ENCODE data around the gene E2F1. TPM values are rescaled to one million over a fixed set of nuclear protein-coding genes. Genes with fewer than 3 reads are reported as not detected.

The E2F1 gene
- total and polyA plus RNA-seq, 4 donors: 0.10 to 11.0 (median 0.88) TPM

GRCh38 chr20:33721391-33722140 lies 35.4 kb upstream of the E2F1 start:
- TF ChIP-seq JUND (IDR thresholded peaks at IDR 0.05): no peak
- TF ChIP-seq SP1 (IDR thresholded peaks at IDR 0.05): no peak
- TF ChIP-seq HNF4A (conservative IDR thresholded peaks at IDR 0.05): no peak
- no peak for TF ChIP-seq FOXA2 (IDR thresholded peaks at IDR 0.05)
- TF ChIP-seq REST (IDR thresholded peaks at IDR 0.05): no peak
- TF ChIP-seq ATF3 (IDR thresholded peaks at IDR 0.05): no peak
- no peak for TF ChIP-seq RAD21 (IDR thresholded peaks at IDR 0.05)
- TF ChIP-seq ZBTB33 (IDR thresholded peaks at IDR 0.05): no peak
- no peak for TF ChIP-seq FOXA1 (IDR thresholded peaks at IDR 0.05)
- no peak for TF ChIP-seq HNF4G (IDR thresholded peaks at IDR 0.05)
- no peak for TF ChIP-seq TAF1 (conservative IDR thresholded peaks at IDR 0.05)
- no peak overlapping the region for H3K9ac ChIP-seq (ENCODE audit: low read depth in 1 of 2, low read length in 2 of 2)
- DNase-seq (ENCODE audit: low spot score): no peak
- H3K9me3 ChIP-seq (ENCODE audit: control insufficient read depth in 4 of 4, low read length in 3 of 4): no peaks in the 10 kb centered on the region
- peaks cover 6 to 24% (median 15%) of the 10 kb centered on the region in 4 donors for H3K4me1 ChIP-seq (ENCODE audit: control insufficient read depth in 4 of 4, insufficient read depth in 4 of 4, low read length in 3 of 4)
- 95% methylated on average over 11 of the region's 11 CpGs for WGBS
- no peaks in the 10 kb centered on the region for H3K36me3 ChIP-seq (ENCODE audit: control insufficient read depth in 4 of 4, insufficient read depth in 3 of 4, low read depth in 1 of 4, low read length in 3 of 4)
- H3K27ac ChIP-seq (ENCODE audit: low read depth in 1 of 2, low read length in 2 of 2): no peak overlapping the region
- no peaks in the 10 kb centered on the region for H3K27me3 ChIP-seq (ENCODE audit: control insufficient read depth in 4 of 4, insufficient read depth in 4 of 4, low read length in 3 of 4)
- H3K4me3 ChIP-seq (ENCODE audit: low read depth in 1 of 3, low read length in 3 of 3): no peak overlapping the region

- 6% methylated on average over 46 of the region's 46 CpGs for WGBS
- H3K9ac ChIP-seq (ENCODE audit: low read depth in 1 of 2, low read length in 2 of 2): peak within 1 kb of the TSS in 1 of 2 donors; percentile 65
Measured at GRCh38 chr20:33719989-33720709, 34.0 kb upstream of the E2F1 start, which contains the start of gene PXMP4. Gene PXMP4 (minus strand): TSS chr20:33720310. CDS start chr20:33720207, 103 bp downstream.

More at GRCh38 chr20:33719989-33720709, 34.0 kb upstream of the E2F1 start, which contains the start of gene PXMP4:
- TF ChIP-seq FOXA2 (IDR thresholded peaks at IDR 0.05): no peak
- TF ChIP-seq HNF4A (conservative IDR thresholded peaks at IDR 0.05): peak; percentile 74 to 81
- peak; percentile 38 for TF ChIP-seq HNF4G (IDR thresholded peaks at IDR 0.05)
- no peak for TF ChIP-seq REST (IDR thresholded peaks at IDR 0.05)
- TF ChIP-seq TAF1 (conservative IDR thresholded peaks at IDR 0.05): peak; percentile 47
- no peak for TF ChIP-seq CTCF (IDR thresholded peaks at IDR 0.05; ENCODE audit: low read depth, low read length, missing input control)
- peak; percentile 76 for TF ChIP-seq YY1 (IDR thresholded peaks at IDR 0.05)
- peak; percentile 98 for TF ChIP-seq SP1 (IDR thresholded peaks at IDR 0.05)
- TF ChIP-seq NR2F2 (IDR thresholded peaks at IDR 0.05): peak; percentile 57
- peak; percentile 29 to 58 for TF ChIP-seq RXRA (IDR thresholded peaks at IDR 0.05)
- TF ChIP-seq GABPA (IDR thresholded peaks at IDR 0.05 in 1 of 2, conservative IDR thresholded peaks at IDR 0.05 in 1 of 2): peak in 1 of 2 donors; percentile 43
- TF ChIP-seq RAD21 (IDR thresholded peaks at IDR 0.05): no peak
- peak; percentile 84 for DNase-seq (ENCODE audit: low spot score)
- no peaks in the 10 kb centered on the region for H3K36me3 ChIP-seq (ENCODE audit: control insufficient read depth in 4 of 4, insufficient read depth in 3 of 4, low read depth in 1 of 4, low read length in 3 of 4)
- peaks cover 6 to 24% (median 15%) of the 10 kb centered on the region in 4 donors for H3K4me1 ChIP-seq (ENCODE audit: control insufficient read depth in 4 of 4, insufficient read depth in 4 of 4, low read length in 3 of 4)
- H3K27ac ChIP-seq (ENCODE audit: low read depth in 1 of 2, low read length in 2 of 2): peak within 1 kb of the TSS; percentile 55 to 66
- H3K27me3 ChIP-seq (ENCODE audit: control insufficient read depth in 4 of 4, insufficient read depth in 4 of 4, low read length in 3 of 4): no peaks in the 10 kb centered on the region
- H3K4me3 ChIP-seq (ENCODE audit: low read depth in 1 of 3, low read length in 3 of 3): peak within 1 kb of the TSS; percentile 61 to 88 (median 86)
- no peaks in the 10 kb centered on the region for H3K9me3 ChIP-seq (ENCODE audit: control insufficient read depth in 4 of 4, low read length in 3 of 4)
